GM12872 (cell line): ENCODE data around the gene SAXO1.

ENCODE experiments used
- TF ChIP-seq, protein P1 (sequence below): IDR thresholded peaks from 3 replicates; pipeline ENCODE4 v1.5.1; 2011; ENCODE audit warnings: low read depth, mild to moderate bottlenecking, low read length, moderate library complexity; ENCODE audit not compliant: insufficient read depth

Gene SAXO1

DNA sequence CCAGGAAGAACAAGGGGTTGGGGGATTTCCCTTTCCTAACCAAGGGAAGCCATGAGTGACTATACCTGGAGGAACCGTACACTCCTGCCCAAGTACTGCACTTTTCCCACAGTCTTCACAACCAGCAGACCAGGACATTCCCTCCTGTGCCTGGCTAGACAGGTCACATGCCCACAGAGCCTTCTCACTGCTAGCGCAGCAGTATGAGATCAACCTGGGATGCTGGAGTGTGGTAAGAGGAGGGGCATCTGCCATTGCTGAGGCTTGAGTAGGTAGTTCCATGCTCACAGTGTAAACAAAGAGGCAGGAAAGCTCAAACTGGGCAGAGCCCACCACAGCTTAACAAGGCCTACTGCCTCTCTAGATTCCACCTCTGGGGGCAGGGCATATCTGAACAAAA is 35.9 kb downstream of the SAXO1 start:
- TF ChIP-seq, protein P1, sequence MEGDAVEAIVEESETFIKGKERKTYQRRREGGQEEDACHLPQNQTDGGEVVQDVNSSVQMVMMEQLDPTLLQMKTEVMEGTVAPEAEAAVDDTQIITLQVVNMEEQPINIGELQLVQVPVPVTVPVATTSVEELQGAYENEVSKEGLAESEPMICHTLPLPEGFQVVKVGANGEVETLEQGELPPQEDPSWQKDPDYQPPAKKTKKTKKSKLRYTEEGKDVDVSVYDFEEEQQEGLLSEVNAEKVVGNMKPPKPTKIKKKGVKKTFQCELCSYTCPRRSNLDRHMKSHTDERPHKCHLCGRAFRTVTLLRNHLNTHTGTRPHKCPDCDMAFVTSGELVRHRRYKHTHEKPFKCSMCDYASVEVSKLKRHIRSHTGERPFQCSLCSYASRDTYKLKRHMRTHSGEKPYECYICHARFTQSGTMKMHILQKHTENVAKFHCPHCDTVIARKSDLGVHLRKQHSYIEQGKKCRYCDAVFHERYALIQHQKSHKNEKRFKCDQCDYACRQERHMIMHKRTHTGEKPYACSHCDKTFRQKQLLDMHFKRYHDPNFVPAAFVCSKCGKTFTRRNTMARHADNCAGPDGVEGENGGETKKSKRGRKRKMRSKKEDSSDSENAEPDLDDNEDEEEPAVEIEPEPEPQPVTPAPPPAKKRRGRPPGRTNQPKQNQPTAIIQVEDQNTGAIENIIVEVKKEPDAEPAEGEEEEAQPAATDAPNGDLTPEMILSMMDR: no peak

DNA sequence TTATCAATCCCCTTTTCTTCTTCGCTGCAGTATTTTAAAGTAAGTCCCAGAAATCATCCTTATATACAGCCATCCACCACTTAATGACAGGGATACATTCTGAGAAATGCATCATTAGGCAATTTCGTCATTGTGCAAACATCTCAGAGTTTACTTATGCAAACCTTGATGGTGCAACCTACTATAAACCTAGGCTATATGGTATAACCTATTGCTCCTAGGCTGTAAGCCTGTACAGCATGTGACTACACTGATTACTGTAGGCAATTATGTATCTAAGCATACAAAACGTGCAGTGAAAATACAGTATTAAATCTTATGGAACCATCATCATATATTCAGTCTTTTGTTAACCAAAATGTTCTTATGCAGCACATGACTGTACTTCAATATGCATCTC is 36.8 kb downstream of the SAXO1 start:
- TF ChIP-seq, protein P1: no peak

DNA sequence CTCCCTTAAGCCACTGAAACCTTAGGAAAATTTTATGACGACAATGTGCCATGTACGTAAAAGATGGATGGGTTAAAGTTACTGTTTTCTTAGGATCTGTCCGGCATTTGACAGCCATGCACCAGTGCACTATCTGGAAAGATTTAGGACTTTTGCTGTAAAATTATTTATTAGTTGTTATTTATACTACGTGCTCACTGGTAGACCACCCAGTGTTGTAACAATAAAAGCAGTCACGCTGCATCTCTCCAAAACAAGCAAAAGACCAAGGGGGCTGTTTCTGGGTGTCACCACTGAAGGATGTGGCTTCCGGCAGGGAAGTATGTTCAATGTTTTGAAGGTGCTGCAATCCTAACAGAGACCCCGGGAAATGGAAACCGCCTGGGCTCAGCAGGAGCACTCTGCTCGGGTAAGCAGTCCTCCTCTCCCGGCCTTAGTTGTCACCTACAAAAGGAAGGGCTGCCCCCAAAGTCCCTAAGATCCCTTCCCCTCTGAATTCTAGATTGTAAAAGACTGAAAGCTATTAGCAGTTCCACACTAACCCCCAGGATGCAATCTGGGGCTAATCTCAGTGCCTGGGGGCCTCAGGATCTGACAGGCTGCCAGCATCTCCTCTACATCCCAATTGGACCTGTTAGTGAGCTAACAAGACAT is 38.6 kb downstream of the SAXO1 start:
- TF ChIP-seq, protein P1: no peak

DNA sequence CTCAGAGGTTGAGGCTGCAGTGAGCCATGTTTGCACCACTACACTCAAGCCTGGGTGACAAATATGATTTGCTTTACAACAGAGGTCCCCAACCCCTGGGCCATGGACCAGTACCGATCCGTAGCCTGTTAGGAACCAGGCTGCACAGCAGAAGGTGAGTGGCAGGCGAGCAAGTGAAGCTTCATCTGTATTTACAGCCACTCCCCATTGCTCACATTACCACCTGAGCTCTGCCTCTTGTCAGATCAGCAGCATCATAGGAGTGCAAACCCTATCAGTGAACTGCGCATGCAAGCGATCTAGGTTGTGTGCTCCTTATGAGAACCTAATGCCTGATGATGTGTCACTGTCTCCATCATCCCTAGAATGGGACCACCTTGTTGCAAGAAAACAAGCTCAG is 42.5 kb downstream of the SAXO1 start:
- TF ChIP-seq, protein P1: no peak

DNA sequence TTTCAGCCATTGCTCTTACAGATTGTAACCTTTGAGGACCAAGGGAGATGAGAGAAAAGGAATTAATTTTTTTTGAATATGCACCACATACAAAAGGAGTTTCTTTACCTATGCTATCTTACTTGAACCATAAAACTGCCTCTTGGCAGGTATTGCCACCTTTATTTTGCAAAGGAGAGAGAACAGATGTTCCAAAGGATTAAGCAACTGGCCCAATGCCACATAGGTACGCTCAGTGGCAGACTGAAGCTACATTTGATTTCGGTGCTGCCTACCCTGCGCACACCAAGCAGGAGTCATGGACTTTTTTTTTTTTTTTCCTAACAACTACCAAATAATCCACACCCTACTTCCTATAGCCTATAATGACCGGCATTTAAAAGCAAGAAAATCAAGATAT is 43.1 kb downstream of the SAXO1 start:
- TF ChIP-seq, protein P1: no peak

DNA sequence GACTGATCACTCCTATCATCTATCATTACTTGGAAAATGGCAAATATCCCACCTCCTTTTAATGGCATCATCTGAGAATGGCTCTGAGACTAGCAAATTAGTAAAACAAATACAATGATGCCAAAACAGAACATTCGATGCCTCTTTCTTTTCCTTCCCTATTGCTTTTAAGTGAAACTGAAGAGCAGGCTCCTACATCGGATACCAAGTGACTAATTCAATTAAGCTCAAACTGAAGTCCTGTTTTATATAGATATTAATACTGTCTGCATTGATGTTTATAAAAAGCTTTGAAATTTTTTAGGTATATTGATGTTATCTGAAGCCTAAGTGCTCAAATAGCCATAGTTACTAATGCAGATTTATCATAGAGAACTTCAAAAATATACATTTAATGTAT is 43.9 kb downstream of the SAXO1 start:
- TF ChIP-seq, protein P1: no peak

DNA sequence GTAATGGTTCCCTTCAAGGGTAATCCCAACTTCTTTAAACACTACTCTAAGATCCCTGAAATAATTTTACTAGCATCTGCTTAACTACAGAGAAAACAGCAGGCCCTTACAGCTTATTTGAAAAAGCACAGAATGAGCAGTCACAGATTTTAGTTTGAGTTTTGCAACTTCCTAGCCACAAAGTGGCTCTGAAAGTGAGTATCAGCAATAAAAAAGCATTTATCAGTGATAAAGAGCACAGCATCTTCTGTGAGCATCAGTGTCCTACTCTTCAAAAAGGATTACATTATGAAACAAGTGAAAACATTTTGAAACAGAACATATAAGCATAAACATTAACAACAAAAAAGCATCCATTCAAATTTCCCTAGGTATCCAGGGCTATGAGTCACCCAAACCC is 45.0 kb downstream of the SAXO1 start:
- TF ChIP-seq, protein P1: no peak

DNA sequence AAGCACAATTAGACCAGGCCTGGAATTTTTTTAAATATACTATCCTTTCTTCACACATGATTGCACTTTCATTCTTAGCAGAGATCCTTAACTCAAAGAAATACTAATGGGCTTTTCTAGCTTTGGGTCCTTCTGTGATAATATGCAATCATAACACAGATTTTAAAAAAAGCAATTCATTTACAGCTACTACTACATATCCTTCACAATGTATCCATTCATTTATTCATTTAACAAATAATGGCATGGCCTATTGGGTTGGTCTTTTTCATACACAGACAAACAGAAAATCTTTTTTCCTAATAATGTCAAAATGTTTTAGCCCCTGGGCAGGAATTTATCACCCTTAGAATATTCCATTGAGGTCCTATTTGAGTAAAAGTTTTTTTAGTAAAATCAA is 47.0 kb downstream of the SAXO1 start:
- TF ChIP-seq, protein P1: no peak
